OCI-LY1 (cell line): ENCODE data around the gene PLXNA2.

Experiments
- H2AFZ ChIP-seq: fragments of 200-600 bp; sonication (generic), shearing (Covaris generic); 2 replicates; pipeline ENCODE4 v1.6.0; 2014; ENCODE audit warnings: antibody characterized with exemption, mild to moderate bottlenecking, low read length
- H3F3A ChIP-seq: fragments of 200-600 bp; sonication (generic), shearing (Covaris generic); 2 replicates; pipeline ENCODE4 v1.6.0; 2014; ENCODE audit warnings: mild to moderate bottlenecking, antibody characterized with exemption, low read length, moderate library complexity; ENCODE audit not compliant: insufficient read depth
- H3K27ac ChIP-seq: fragments of 200-600 bp; sonication (generic); 2 replicates; pipeline ENCODE4 v1.5.1; 2014; ENCODE audit warnings: low read length, mixed run types, mild to moderate bottlenecking, low read depth; ENCODE audit not compliant: poor library complexity, severe bottlenecking
- H3K27me3 ChIP-seq: fragments of 200-600 bp; sonication (generic); 2 replicates; pipeline ENCODE4 v1.6.0; 2014; ENCODE audit warnings: antibody characterized with exemption, mild to moderate bottlenecking, low read length, moderate library complexity; ENCODE audit not compliant: insufficient read depth
- H3K36me3 ChIP-seq: fragments of 200-600 bp; sonication (generic); 2 replicates; pipeline ENCODE4 v1.6.1; 2014; ENCODE audit warnings: mild to moderate bottlenecking, antibody characterized with exemption, low read length, moderate library complexity, mixed read lengths; ENCODE audit not compliant: insufficient read depth
- H3K4me1 ChIP-seq: fragments of 200-600 bp; sonication (generic); 2 replicates; pipeline ENCODE4 v1.5.1; 2014; ENCODE audit warnings: mild to moderate bottlenecking, low read length, moderate library complexity; ENCODE audit not compliant: insufficient read depth, severe bottlenecking
- H3K4me2 ChIP-seq: fragments of 200-600 bp; sonication (generic), shearing (Covaris generic); 2 replicates; pipeline ENCODE4 v1.6.1; 2014; ENCODE audit warnings: low read length
- H3K4me3 ChIP-seq: fragments of 200-600 bp; sonication (generic); 2 replicates; pipeline ENCODE4 v1.5.1; 2014; ENCODE audit warnings: low read length, low read depth, mild to moderate bottlenecking, mixed read lengths; ENCODE audit not compliant: poor library complexity, severe bottlenecking
- H3K79me2 ChIP-seq: fragments of 200-600 bp; shearing (Covaris generic); 2 replicates; pipeline ENCODE4 v1.6.1; 2016; ENCODE audit warnings: mixed run types, low read length, mixed read lengths; ENCODE audit not compliant: insufficient read depth
- H3K9ac ChIP-seq: fragments of 200-600 bp; sonication (generic), shearing (Covaris generic); 2 replicates; pipeline ENCODE4 v1.6.1; 2014; ENCODE audit warnings: mild to moderate bottlenecking, low read length, mixed read lengths
- H3K9me2 ChIP-seq: fragments of 200-600 bp; sonication (generic), shearing (Covaris generic); 2 replicates; pipeline ENCODE4 v1.6.1; 2014; ENCODE audit warnings: low read depth, mild to moderate bottlenecking, low read length, mixed read lengths
- H3K9me3 ChIP-seq: fragments of 200-600 bp; shearing (Covaris generic); 2 replicates; pipeline ENCODE4 v1.6.1; 2014; ENCODE audit warnings: low read length, mixed read lengths
- H4K20me1 ChIP-seq: fragments of 200-600 bp; sonication (generic), shearing (Covaris generic); 2 replicates; pipeline ENCODE4 v1.6.0; 2016; ENCODE audit warnings: mild to moderate bottlenecking, low read length; ENCODE audit not compliant: insufficient read depth
- CTCF ChIP-seq: fragments of 200-600 bp; sonication (generic), shearing (Covaris generic); IDR thresholded peaks from 2 replicates; pipeline ENCODE4 v1.5.1; 2017; ENCODE audit warnings: mild to moderate bottlenecking, antibody characterized with exemption, low read length, moderate library complexity, mixed read lengths
- EZH2 ChIP-seq: fragments of 200-600 bp; sonication (generic), shearing (Covaris generic); IDR thresholded peaks from 2 replicates; pipeline ENCODE4 v1.8.0; 2017; ENCODE audit warnings: borderline replicate concordance, mixed run types, mild to moderate bottlenecking, antibody characterized with exemption, low read length, moderate library complexity, mixed read lengths

The PLXNA2 gene

GRCh38 chr1:208077232-208078075, 166.7 kb downstream of the PLXNA2 start:
- H3K4me1 ChIP-seq: no peaks in the 10 kb centered on the region
- no peaks in the 10 kb centered on the region for H3K36me3 ChIP-seq
- H2AFZ ChIP-seq: no peak overlapping the region
- H3K9ac ChIP-seq: no peak overlapping the region
- H3K9me2 ChIP-seq: no peaks in the 10 kb centered on the region
- no peak overlapping the region for H3K4me3 ChIP-seq
- TF ChIP-seq EZH2: no peak
- TF ChIP-seq CTCF: no peak
- peaks cover 9% of the 10 kb centered on the region; the same call in 1 of the 2 replicates for H3K27me3 ChIP-seq
- H3K79me2 ChIP-seq: no peaks in the 10 kb centered on the region
- no peak overlapping the region for H3K4me2 ChIP-seq
- no peaks in the 10 kb centered on the region for H3K9me3 ChIP-seq
- no peaks in the 10 kb centered on the region for H3F3A ChIP-seq
- H4K20me1 ChIP-seq: no peaks in the 10 kb centered on the region
- H3K27ac ChIP-seq: no peak overlapping the region

DNA sequence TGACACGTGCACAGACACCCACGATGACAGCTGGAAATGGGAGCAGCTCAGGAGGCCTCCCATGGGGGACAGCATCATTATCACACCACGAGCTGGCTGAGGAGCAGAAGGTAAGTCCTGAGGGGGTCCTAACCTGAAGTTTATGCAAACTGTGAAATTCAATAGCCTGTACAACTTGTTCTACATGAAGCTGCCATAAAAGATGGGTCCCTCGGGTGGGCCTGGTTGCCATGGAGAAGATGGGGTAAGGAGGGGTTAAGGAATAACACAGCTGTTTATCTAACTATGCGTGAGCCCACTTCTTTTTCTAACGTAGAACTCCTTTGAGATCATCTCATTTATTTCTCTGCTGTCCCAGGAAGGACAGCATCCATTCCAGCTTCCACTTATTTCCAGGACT, 169.8 kb downstream of the PLXNA2 start:
- Histone ChIP-seq H3K36me3 (no peaks in the 10 kb centered on the region), H3F3A (no peaks in the 10 kb centered on the region), H3K4me2 (no peak overlapping the region), H3K9me2 (no peaks in the 10 kb centered on the region), H3K4me3 (no peak overlapping the region), H3K27me3 (peaks cover 9% of the 10 kb centered on the region; the same call in 1 of the 2 replicates), H3K9me3 (no peaks in the 10 kb centered on the region), H3K9ac (no peak overlapping the region), H3K79me2 (no peaks in the 10 kb centered on the region), H3K27ac (no peak overlapping the region), H3K4me1 (no peaks in the 10 kb centered on the region), H4K20me1 (no peaks in the 10 kb centered on the region), H2AFZ (no peak overlapping the region)
- TF ChIP-seq CTCF (no peak), EZH2 (no peak)

GRCh38 chr1:208071435-208072031, 172.7 kb downstream of the PLXNA2 start:
- Histone ChIP-seq H3F3A (no peaks in the 10 kb centered on the region), H3K9me3 (no peaks in the 10 kb centered on the region), H3K9ac (no peak overlapping the region), H3K36me3 (no peaks in the 10 kb centered on the region), H2AFZ (no peak overlapping the region), H3K9me2 (no peaks in the 10 kb centered on the region), H4K20me1 (no peaks in the 10 kb centered on the region), H3K4me3 (no peak overlapping the region), H3K4me2 (no peak overlapping the region), H3K79me2 (no peaks in the 10 kb centered on the region), H3K4me1 (no peaks in the 10 kb centered on the region), H3K27me3 (peaks cover 9% of the 10 kb centered on the region; the same call in 1 of the 2 replicates), H3K27ac (no peak overlapping the region)
- no peak for TF ChIP-seq EZH2
- no peak for TF ChIP-seq CTCF
